ENCODE results near the gene ANAPC2. TPM values are rescaled to one million over a fixed set of nuclear protein-coding genes. Genes with fewer than 3 reads are reported as not detected.
A peak's percentile ranks its signal among the peaks of the same experiment; 100 is the strongest.

Gene ANAPC2
- total RNA-seq, 1 experiment from 2014 or later = 49.4 TPM

DNA sequence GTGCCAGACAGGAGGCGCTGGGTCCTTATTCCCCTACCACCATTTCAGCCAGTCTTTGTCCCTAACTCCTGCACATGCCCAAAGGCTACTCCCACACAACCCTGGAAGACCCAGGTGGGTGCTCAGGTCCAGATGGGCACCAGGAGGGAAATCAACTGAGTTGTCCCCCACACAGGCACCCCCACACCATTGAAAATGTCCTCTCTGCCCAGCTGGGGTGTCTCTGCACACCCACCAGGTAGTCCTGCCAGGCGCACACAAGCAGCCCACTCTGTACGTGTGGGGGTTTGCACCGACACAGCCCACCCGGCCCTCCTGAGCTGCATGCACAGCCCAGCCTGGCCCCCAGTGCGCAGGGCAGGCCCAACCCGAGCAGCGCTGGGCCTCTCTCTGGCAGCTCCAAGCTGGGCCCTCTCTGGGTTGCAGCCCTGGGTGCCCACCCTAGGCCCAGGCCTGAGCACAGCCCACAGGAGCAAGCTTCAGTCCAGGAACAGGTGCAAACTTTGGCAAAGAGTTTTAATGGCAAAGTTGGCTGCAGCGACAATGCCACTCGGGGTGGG, 31.5 kb upstream of the ANAPC2 start:
- H3K27me3 Mint-ChIP-seq (ENCODE audit: unreplicated experiment) = no peaks in the 10 kb centered on the region
- no peaks in the 10 kb centered on the region for H3K9me3 Mint-ChIP-seq (ENCODE audit: low read depth, unreplicated experiment)
- BruUV-seq (replicated peaks) = no TSS peak
- H3K27ac Mint-ChIP-seq (ENCODE audit: unreplicated experiment) = no peak overlapping the region
- TF ChIP-seq, protein P1, sequence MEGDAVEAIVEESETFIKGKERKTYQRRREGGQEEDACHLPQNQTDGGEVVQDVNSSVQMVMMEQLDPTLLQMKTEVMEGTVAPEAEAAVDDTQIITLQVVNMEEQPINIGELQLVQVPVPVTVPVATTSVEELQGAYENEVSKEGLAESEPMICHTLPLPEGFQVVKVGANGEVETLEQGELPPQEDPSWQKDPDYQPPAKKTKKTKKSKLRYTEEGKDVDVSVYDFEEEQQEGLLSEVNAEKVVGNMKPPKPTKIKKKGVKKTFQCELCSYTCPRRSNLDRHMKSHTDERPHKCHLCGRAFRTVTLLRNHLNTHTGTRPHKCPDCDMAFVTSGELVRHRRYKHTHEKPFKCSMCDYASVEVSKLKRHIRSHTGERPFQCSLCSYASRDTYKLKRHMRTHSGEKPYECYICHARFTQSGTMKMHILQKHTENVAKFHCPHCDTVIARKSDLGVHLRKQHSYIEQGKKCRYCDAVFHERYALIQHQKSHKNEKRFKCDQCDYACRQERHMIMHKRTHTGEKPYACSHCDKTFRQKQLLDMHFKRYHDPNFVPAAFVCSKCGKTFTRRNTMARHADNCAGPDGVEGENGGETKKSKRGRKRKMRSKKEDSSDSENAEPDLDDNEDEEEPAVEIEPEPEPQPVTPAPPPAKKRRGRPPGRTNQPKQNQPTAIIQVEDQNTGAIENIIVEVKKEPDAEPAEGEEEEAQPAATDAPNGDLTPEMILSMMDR (IDR thresholded peaks at IDR 0.05; ENCODE audit: unreplicated experiment) = no peak
- intact Hi-C loops (cut with micrococcal nuclease; ENCODE audit: unreplicated experiment) = no loop called here
- H3K36me3 Mint-ChIP-seq (ENCODE audit: insufficient read depth, unreplicated experiment) = peaks cover 48% of the 10 kb centered on the region
- no peaks in the 10 kb centered on the region for H3K4me1 Mint-ChIP-seq (ENCODE audit: low read depth, unreplicated experiment)
- no peak overlapping the region for H3K4me3 Mint-ChIP-seq (ENCODE audit: low read depth, unreplicated experiment)
- DNase-seq = no peak
- CTCF ChIA-PET = interaction anchor here (0.5 to 1.4 kb wide), 3 partner anchors 12 to 90 kb away, joined by 3 read pairs; no protein-coding TSS in a partner anchor

DNA sequence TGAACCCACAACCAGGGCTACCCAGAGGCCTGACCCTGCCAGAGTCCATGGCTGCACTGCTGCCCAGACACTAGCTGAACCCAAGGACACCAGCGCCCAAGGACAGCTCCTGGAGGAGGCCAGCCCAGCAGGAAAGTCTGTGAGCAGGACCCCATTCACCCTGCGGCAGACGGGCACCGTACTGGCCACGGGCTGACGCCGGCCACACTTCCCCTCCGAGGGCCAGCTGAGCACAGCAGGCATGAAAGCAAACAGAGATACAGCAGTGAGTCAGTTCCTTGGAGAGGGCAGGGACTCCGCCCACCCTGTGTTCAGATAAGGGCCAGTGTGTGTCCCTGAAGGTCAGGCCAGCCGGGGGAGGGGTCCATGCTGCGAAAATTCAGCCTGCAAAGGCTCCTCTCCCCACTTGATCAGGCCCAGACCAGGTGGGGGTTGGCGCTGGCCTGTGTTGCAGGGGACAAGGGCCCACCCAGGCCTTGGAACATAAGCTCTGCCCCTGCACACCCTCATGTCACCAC, 30.5 kb upstream of the ANAPC2 start:
- peak; percentile 70 for DNase-seq
- Mint-ChIP-seq H3K27ac (ENCODE audit: unreplicated experiment) (peak overlapping the region; percentile 63), H3K27me3 (ENCODE audit: unreplicated experiment) (no peaks in the 10 kb centered on the region), H3K36me3 (ENCODE audit: insufficient read depth, unreplicated experiment) (peaks cover 48% of the 10 kb centered on the region), H3K9me3 (ENCODE audit: low read depth, unreplicated experiment) (no peaks in the 10 kb centered on the region), H3K4me3 (ENCODE audit: low read depth, unreplicated experiment) (peak overlapping the region; percentile 36), H3K4me1 (ENCODE audit: low read depth, unreplicated experiment) (no peaks in the 10 kb centered on the region)
- TF ChIP-seq, protein P1 (IDR thresholded peaks at IDR 0.05; ENCODE audit: unreplicated experiment) = no peak
- intact Hi-C loops (cut with micrococcal nuclease; ENCODE audit: unreplicated experiment) = no loop called here
- no TSS peak for BruUV-seq (replicated peaks)
- CTCF ChIA-PET = interaction anchor here (0.6 to 1.4 kb wide), 9 partner anchors 9 to 430 kb away, joined by 3 to 14 read pairs (median 4); no protein-coding TSS in a partner anchor

DNA sequence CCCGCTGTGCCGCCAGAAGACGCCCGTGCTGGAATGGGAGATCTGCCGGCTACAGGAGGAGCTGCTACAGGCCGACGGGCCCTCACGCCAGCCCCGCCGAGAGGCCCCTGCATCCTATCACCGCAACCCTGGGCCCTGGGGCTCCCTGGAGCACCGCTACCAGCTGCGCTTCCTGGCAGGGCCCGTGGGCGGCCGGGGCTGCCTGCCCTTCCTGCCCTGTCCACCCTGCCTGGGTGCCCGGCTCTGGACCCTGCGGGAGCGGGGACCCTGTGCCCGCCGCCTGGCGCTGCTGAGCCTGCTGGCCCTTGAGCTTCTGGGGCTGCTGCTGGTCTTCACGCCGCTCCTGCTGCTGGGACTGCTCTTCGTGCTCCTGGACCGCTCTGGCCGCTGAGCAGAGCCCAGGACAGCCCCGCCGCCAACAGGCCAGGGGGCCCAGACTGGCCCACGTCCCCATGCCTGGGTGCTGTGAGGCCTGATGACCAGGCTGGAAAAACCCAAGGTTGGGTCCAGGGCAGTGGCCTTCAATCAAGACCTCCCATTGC, 29.9 kb upstream of the ANAPC2 start:
- Mint-ChIP-seq H3K9me3 (ENCODE audit: low read depth, unreplicated experiment) (no peaks in the 10 kb centered on the region), H3K36me3 (ENCODE audit: insufficient read depth, unreplicated experiment) (peaks cover 42% of the 10 kb centered on the region), H3K4me1 (ENCODE audit: low read depth, unreplicated experiment) (no peaks in the 10 kb centered on the region), H3K27ac (ENCODE audit: unreplicated experiment) (peak overlapping the region; percentile 63), H3K27me3 (ENCODE audit: unreplicated experiment) (no peaks in the 10 kb centered on the region), H3K4me3 (ENCODE audit: low read depth, unreplicated experiment) (peak overlapping the region; percentile 63)
- CTCF ChIA-PET = interaction anchor here (0.6 to 1.4 kb wide), 6 partner anchors 10 to 270 kb away, joined by 3 to 6 read pairs (median 4); no protein-coding TSS in a partner anchor
- no TSS peak for BruUV-seq (replicated peaks)
- intact Hi-C loops (cut with micrococcal nuclease; ENCODE audit: unreplicated experiment) = no loop called here
- DNase-seq = no peak
- TF ChIP-seq, protein P1 (IDR thresholded peaks at IDR 0.05; ENCODE audit: unreplicated experiment) = no peak

DNA sequence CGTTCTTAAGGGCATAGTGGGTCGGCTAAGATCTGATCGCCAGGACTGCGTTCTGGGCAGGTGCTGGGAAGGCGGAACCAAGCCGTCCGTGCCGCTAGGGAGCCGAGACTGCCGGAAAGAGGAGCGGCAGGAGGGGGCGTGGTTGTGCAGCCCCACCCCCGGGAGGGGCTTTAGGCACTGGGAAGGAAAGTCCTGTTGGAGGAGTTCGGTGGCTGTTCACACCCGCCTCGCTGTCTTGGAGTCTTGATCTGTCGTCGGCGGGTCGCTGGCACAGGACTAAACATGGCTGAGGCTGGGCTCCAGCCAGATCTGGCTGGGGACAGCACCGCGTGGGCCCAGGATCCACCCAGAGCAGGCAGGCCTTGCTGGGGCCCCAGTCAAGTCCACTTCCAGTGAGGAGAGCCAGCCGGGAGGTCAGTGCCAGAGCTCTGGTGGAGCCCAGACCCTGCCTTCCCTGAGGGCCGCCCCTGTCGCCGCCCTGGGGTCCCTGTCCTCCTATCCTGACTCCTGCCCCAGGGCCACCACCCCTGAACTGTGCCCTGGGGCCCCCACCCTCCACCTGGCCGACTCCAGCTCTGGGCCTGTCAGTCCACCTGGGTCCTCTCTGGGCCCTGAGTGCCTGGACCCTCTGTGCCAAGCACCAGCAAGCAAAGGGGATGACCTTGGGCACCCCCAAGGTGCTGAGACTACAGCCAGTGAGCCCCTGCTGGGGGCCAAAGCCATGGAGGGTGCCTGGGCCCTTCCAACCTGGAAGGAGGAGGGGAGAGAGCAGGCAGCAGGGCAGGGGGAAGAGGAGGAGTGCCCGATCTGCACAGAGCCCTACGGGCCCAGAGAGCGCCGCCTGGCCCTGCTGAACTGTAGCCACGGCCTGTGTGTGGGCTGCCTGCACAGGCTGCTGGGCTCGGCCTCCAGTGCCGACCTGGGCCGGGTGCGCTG, 29.2 kb upstream of the ANAPC2 start:
- DNase-seq = peak; percentile 87
- TSS peak; percentile 24 for BruUV-seq (replicated peaks)
- Mint-ChIP-seq H3K4me3 (ENCODE audit: low read depth, unreplicated experiment) (peak overlapping the region; percentile 63), H3K27me3 (ENCODE audit: unreplicated experiment) (no peaks in the 10 kb centered on the region), H3K9me3 (ENCODE audit: low read depth, unreplicated experiment) (no peaks in the 10 kb centered on the region), H3K4me1 (ENCODE audit: low read depth, unreplicated experiment) (no peaks in the 10 kb centered on the region), H3K36me3 (ENCODE audit: insufficient read depth, unreplicated experiment) (peaks cover 41% of the 10 kb centered on the region), H3K27ac (ENCODE audit: unreplicated experiment) (peak overlapping the region; percentile 36)
- CTCF ChIA-PET = no interaction called here
- TF ChIP-seq, protein P1 (IDR thresholded peaks at IDR 0.05; ENCODE audit: unreplicated experiment) = no peak
- intact Hi-C loops (cut with micrococcal nuclease; ENCODE audit: unreplicated experiment) = no loop called here

Data from Calu3 (cell line).